Activated effector memory CD4-positive, alpha-beta T cell treated with Interleukin-2 at 50 U/mL for 16 hours (primary cell): ENCODE measurements around the gene F8A3.
"Not testable (repeated sequence)": the region's sequence is repeated elsewhere in the genome, so short reads cannot be mapped to it uniquely, and the experiment has no call there.

Experiments
- DNase-seq: peaks from one replicate; pipeline ENCODE4 v3.0.0-alpha.2; 2020

The F8A3 gene

GRCh38 chrX:155458471-155458870 lies at the start of gene F8A3:
Gene F8A3 (minus strand): TSS chrX:155458620. CDS start chrX:155458600, 20 bp downstream.
- DNase-seq = not testable (repeated sequence)

- DNase-seq = no peak
Measured at GRCh38 chrX:155505296-155505695, 46.9 kb upstream of the F8A3 start.

GRCh38 chrX:155495134-155495533 lies 36.7 kb upstream of the F8A3 start:
- not testable (repeated sequence) for DNase-seq

- not testable (repeated sequence) for DNase-seq
Measured at GRCh38 chrX:155491421-155491820, 33.0 kb upstream of the F8A3 start.

GRCh38 chrX:155477136-155477535 lies 18.7 kb upstream of the F8A3 start:
- DNase-seq = not testable (repeated sequence)

GRCh38 chrX:155466269-155466938 lies 8.0 kb upstream of the F8A3 start:
- DNase-seq = not testable (repeated sequence)

- not testable (repeated sequence) for DNase-seq
Measured at GRCh38 chrX:155460501-155460900, 2.1 kb upstream of the F8A3 start.

GRCh38 chrX:155457761-155458447 lies 516 bp downstream of the F8A3 start:
- DNase-seq = not testable (repeated sequence)

GRCh38 chrX:155441097-155441496 lies 17.3 kb downstream of the F8A3 start:
- DNase-seq = no peak

GRCh38 chrX:155435744-155436112 lies 22.7 kb downstream of the F8A3 start:
- no peak for DNase-seq

GRCh38 chrX:155434906-155435743 lies 23.3 kb downstream of the F8A3 start:
- no peak for DNase-seq

- DNase-seq = no peak
Measured at GRCh38 chrX:155417769-155418168, 40.7 kb downstream of the F8A3 start.
